IPS-15b (cell line): ENCODE data around the gene B4GALT2.
A peak's percentile ranks its signal among the peaks of the same experiment; 100 is the strongest.

Source experiments
- H3K27me3 ChIP-seq: one replicate; pipeline ENCODE4 v1.6.1; 2013; ENCODE audit warnings: low read length; ENCODE audit not compliant: control insufficient read depth, insufficient read depth
- H3K36me3 ChIP-seq: one replicate; pipeline ENCODE4 v1.6.1; 2013; ENCODE audit warnings: low read length; ENCODE audit not compliant: control insufficient read depth, insufficient read depth
- H3K4me1 ChIP-seq: one replicate; pipeline ENCODE4 v1.6.1; 2013; ENCODE audit warnings: mild to moderate bottlenecking, low read length; ENCODE audit not compliant: control insufficient read depth, insufficient read depth
- H3K4me3 ChIP-seq: one replicate; pipeline ENCODE4 v1.5.1; 2013; ENCODE audit warnings: low read depth, low read length
- H3K9ac ChIP-seq: one replicate; pipeline ENCODE4 v1.6.1; 2013; ENCODE audit warnings: low read depth, mild to moderate bottlenecking, low read length
- H3K9me3 ChIP-seq: one replicate; pipeline ENCODE4 v1.6.1; 2013; ENCODE audit warnings: mild to moderate bottlenecking, low read length; ENCODE audit not compliant: control insufficient read depth, insufficient read depth

B4GALT2 gene

DNA sequence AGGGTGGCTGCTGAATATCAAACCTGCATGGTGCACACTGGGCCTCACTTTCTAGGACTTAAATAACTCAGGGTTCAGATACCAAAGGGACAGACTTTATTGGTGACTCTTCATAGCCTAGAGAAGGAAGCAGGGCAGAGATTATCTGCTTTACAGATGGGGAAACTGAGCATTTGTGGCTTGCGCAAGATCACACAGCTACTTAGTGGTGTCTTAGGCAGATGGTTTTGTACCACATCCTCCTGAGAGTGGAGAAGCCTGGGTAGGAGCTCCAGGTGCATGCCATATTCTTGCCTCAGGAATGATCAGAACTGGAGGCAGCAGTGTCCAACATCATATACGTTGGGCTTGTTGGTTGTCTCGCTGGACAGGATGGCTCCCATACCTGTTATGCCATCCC, 16.0 kb upstream of the B4GALT2 start:
- H3K36me3 ChIP-seq: peaks cover 10% of the 10 kb centered on the region
- H3K4me3 ChIP-seq: no peak overlapping the region
- no peak overlapping the region for H3K9ac ChIP-seq
- no peaks in the 10 kb centered on the region for H3K4me1 ChIP-seq
- H3K27me3 ChIP-seq: no peaks in the 10 kb centered on the region
- H3K9me3 ChIP-seq: no peaks in the 10 kb centered on the region

DNA sequence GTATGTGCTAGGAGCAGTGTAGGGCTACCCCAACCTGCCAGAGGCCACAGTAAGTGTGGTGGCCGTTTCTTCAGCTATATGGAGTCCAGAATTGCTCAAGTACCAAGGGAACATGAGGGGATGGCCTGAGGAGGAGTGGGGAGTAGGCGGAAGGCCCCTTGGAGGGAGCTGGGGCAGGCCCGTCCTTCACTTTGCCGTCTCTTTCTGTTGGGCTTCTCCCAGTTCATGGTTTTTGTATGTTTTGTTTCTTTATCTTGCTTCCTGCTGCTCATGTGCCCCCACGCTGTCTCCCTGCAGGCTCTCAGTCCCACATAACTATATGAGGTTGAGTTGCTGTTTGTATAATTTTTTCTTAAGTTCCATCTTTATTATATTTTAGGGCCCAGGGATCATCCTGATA, 15.1 kb upstream of the B4GALT2 start:
- H3K4me1 ChIP-seq: no peaks in the 10 kb centered on the region
- no peak overlapping the region for H3K9ac ChIP-seq
- no peak overlapping the region for H3K4me3 ChIP-seq
- peaks cover 9% of the 10 kb centered on the region for H3K36me3 ChIP-seq
- no peaks in the 10 kb centered on the region for H3K9me3 ChIP-seq
- no peaks in the 10 kb centered on the region for H3K27me3 ChIP-seq

DNA sequence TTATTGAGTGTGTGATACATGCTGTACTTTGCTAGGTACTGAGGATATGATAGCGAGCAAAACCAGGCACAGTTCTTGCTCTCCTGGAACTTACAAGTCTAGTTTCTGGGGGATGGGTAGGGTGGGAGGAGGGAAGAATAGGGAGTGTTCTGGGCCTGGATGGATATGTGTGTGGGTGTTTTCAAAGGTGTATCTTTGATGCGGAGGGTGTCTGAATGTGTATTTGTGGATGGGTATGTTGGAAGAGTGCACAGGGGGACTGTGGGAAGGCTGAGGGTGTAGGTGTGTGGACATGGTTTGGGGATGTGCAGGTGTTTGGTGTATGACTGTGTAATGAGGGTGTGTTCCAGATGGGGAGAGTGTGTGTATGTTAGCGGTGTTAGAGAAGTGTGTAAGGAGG, 13.7 kb upstream of the B4GALT2 start:
- H3K36me3 ChIP-seq: peaks cover 9% of the 10 kb centered on the region
- no peaks in the 10 kb centered on the region for H3K27me3 ChIP-seq
- H3K9me3 ChIP-seq: no peaks in the 10 kb centered on the region

DNA sequence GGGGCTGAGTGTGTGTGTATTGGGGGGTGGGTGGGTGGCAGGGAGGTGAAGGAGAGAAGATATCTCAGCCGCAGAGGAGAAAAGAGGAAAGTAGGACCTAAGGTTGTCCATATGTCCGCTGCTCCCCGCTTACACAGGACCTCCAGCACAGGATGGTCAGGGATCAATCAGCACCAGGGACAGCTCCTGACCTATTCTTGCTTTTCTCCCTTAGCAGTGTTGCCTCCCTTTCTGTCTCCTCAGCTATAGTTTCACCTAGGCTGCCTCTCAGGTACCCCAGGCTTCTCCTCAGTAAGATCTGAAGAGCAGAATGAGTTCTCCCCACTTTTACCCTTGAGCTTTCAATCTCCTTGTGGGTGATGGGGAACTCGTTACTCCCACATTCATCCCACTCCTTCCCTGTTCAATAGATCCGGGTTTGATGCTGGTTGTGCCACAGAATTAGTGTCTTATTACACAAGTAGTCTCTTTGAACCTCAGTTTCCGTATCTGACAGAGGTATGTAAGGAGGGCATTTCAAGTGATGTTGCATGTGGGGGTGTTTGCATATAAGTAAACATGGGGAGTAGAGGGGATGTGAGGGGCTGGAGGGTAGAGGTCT, 10.6 kb upstream of the B4GALT2 start:
- H3K9ac ChIP-seq: no peak overlapping the region
- no peaks in the 10 kb centered on the region for H3K9me3 ChIP-seq
- no peaks in the 10 kb centered on the region for H3K4me1 ChIP-seq

More for the DNA sequence above, 13.7 kb upstream of the B4GALT2 start:
- H3K9ac ChIP-seq: no peak overlapping the region
- H3K4me3 ChIP-seq: no peak overlapping the region
- H3K4me1 ChIP-seq: no peaks in the 10 kb centered on the region

DNA sequence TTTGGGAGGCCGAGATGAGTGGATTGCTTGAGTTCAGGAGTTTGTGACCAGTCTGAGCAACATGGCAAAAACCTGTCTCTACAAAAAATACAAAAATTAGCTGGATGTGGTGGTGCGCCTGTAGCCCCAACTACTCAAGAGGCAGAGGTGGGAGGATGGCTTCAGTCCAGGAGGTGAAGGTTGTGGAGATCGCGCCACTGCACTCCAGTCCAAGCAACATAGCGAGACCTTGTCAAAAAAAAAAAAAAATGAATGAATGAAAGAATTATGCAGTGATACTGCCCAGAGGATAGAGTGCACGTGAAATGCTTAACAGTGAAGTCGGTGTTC, 9.6 kb upstream of the B4GALT2 start:
- H3K4me1 ChIP-seq: peaks cover 3% of the 10 kb centered on the region
- peak overlapping the region; percentile 48 for H3K4me3 ChIP-seq
- H3K9ac ChIP-seq: no peak overlapping the region
- H3K27me3 ChIP-seq: no peaks in the 10 kb centered on the region
- peaks cover 15% of the 10 kb centered on the region for H3K36me3 ChIP-seq
- H3K9me3 ChIP-seq: no peaks in the 10 kb centered on the region

More for the DNA sequence above, 10.6 kb upstream of the B4GALT2 start:
- H3K4me3 ChIP-seq: no peak overlapping the region
- H3K36me3 ChIP-seq: peaks cover 15% of the 10 kb centered on the region
- H3K27me3 ChIP-seq: no peaks in the 10 kb centered on the region

DNA sequence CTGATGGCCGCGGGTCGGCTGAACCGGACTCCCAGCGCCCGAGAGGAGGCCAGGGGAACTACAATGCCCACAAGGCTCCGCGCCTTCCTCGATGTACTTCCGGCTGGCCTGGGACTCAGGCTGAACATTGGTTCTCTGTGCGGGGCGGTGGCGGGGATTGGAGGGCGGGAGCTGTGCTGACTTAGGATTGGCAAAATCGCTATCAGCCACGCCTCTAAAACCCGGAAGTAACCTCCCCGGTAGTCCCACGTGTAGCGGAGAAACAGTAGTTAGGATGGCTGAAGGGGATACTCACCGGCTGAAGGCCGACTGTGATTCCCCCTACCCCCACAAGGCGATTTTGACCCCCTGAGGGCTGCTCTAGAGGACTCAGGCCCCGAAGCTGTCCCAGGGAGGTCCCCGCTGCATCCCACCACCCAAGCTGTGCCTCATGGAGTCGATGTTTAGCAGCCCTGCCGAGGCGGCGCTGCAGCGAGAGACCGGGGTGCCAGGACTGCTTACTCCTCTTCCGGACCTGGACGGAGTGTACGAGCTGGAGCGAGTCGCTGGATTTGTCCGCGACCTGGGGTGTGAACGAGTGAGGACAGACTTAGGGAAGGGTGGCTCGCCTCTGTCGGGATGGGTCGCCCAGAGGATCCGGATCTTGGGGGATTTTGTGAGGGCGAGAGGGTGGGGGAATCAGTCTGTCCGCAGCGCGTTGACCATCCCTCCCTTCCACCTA, 9.1 kb upstream of the B4GALT2 start, which contains the start of gene DPH2:
DPH2 (plus strand) TSS at position 265 of the 721 bp plus-strand sequence; CDS start at position 431, 166 bp downstream.
- H3K4me3 ChIP-seq: peak within 1 kb of the TSS; percentile 99
- peak within 1 kb of the TSS; percentile 92 for H3K9ac ChIP-seq
- peaks cover 3% of the 10 kb centered on the region for H3K4me1 ChIP-seq
- peaks cover 15% of the 10 kb centered on the region for H3K36me3 ChIP-seq
- H3K27me3 ChIP-seq: no peaks in the 10 kb centered on the region
- H3K9me3 ChIP-seq: no peaks in the 10 kb centered on the region

DNA sequence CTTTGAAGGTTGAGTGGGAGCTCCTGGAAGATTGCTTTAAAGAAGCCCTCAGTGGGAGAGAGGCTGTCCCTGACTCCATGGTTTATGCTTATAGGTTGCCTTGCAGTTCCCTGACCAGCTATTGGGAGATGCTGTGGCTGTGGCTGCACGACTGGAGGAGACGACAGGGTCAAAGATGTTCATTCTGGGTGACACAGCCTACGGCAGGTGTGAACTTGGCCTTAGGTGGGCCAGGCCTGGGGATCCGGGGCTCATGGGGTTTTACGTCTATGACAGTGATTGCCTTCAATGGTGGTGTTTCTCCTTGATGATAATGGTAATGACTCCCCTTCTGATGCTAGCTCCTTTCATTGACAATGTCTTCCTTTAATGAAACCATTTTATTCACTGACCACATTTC, 8.5 kb upstream of the B4GALT2 start:
- Histone ChIP-seq H3K9me3 (no peaks in the 10 kb centered on the region), H3K36me3 (peaks cover 15% of the 10 kb centered on the region), H3K27me3 (no peaks in the 10 kb centered on the region), H3K4me3 (peak overlapping the region; percentile 99), H3K9ac (peak overlapping the region; percentile 92), H3K4me1 (peaks cover 3% of the 10 kb centered on the region)

DNA sequence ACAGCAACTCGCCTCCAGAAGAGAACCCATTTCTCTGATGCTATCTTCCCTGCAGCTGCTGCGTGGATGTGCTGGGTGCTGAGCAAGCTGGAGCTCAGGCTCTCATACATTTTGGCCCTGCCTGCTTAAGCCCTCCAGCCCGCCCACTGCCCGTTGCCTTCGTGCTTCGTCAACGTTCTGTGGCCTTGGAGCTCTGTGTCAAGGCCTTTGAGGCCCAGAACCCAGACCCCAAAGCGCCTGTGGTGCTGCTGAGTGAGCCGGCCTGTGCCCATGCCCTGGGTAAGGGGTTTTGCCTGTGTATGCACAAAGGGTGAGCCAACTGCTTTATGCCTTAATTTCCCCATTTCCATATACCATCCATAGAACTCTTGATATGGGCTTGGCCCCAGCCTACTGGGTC, 8.1 kb upstream of the B4GALT2 start:
- Histone ChIP-seq H3K4me1 (peaks cover 3% of the 10 kb centered on the region), H3K36me3 (peaks cover 15% of the 10 kb centered on the region), H3K4me3 (peak overlapping the region; percentile 99), H3K9me3 (no peaks in the 10 kb centered on the region), H3K9ac (no peak overlapping the region), H3K27me3 (no peaks in the 10 kb centered on the region)

DNA sequence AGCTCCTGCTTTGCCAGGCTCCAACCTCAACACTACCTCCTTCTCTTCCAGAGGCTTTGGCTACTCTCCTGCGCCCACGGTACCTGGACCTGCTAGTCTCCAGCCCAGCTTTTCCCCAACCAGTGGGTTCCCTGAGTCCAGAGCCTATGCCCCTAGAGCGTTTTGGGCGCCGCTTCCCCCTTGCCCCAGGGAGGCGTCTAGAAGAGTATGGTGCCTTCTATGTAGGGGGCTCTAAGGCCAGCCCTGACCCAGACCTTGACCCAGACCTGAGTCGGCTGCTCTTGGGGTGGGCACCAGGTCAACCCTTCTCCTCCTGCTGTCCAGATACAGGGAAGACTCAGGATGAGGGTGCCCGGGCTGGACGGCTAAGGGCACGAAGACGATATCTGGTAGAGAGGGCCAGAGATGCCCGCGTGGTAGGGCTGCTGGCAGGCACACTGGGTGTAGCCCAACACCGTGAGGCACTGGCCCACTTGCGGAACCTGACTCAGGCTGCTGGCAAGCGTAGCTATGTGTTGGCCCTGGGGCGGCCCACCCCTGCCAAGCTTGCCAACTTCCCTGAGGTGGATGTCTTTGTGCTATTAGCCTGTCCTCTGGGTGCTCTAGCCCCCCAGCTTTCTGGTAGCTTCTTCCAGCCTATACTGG, 7.6 kb upstream of the B4GALT2 start:
- Histone ChIP-seq H3K4me1 (peaks cover 3% of the 10 kb centered on the region), H3K9me3 (no peaks in the 10 kb centered on the region), H3K4me3 (no peak overlapping the region), H3K27me3 (no peaks in the 10 kb centered on the region), H3K36me3 (peaks cover 19% of the 10 kb centered on the region), H3K9ac (no peak overlapping the region)

DNA sequence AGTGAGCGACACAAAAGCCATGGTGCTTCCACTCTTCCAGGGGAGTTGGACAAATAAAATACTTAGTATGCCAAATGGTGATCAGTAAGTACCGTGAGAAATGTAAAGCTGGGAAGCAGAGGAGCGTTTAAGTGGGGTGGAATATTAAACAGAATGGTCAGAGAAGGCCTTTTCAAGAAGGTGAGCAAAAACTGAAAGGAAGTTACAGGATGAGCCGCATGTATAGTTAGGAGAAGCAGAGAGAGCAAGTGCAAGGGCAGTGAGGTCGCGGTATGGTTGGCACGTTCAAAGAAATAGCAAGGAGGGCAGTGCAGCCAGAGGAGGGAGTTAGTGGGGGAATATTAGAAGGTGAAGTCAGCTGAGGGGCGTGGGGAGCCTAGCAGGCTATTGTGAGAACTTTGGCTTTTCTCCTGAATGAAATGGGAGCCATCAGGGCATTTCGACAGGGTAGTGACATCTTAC, 5.0 kb upstream of the B4GALT2 start:
- peak overlapping the region; percentile 81 for H3K9ac ChIP-seq
- H3K4me3 ChIP-seq: peak overlapping the region; percentile 92
- H3K27me3 ChIP-seq: no peaks in the 10 kb centered on the region
- H3K4me1 ChIP-seq: peaks cover 3% of the 10 kb centered on the region
- H3K36me3 ChIP-seq: peaks cover 28% of the 10 kb centered on the region
- no peaks in the 10 kb centered on the region for H3K9me3 ChIP-seq

DNA sequence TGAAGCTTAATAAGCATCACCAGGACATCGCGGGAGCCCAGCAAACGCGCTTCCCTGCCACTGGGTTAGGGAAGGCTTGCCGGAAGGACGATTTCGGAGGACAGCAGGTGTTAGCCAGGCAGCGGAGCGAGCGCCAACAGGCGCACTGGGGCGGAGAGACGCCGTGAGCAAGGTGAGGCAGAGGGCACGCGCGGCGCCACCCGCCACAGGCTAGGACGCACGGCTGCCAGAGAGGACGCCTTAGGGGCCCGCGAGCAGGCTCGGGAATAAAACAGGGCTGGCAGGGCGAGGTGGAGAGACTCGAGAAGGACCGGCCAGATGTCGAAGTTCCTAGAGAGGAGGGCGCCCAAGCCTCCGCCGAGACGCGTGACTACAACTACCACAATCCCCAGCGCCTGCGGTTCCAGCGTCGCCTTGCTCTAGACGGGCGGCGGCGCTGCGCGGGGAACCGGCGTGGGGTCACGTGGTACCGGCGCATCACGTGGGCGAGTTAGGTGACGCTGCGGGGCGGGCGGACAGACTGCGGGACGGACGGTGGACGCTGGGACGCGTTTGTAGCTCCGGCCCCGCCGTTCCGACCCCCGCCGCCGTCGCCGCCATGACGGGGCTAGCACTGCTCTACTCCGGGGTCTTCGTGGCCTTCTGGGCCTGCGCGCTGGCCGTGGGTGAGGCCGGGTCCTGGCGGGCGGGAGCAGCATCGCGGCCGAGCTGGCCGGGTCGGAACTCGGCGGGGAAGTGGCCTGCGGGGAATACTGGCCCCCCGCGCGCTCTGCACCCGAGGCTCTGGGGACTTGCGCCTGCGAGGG, 4.4 kb upstream of the B4GALT2 start, which contains the start of gene ATP6V0B:
ATP6V0B (plus strand) TSS at position 518 of the 806 bp plus-strand sequence; CDS start at position 599, 81 bp downstream.
- no peaks in the 10 kb centered on the region for H3K9me3 ChIP-seq
- peak within 1 kb of the TSS; percentile 92 for H3K4me3 ChIP-seq
- peaks cover 3% of the 10 kb centered on the region for H3K4me1 ChIP-seq
- no peaks in the 10 kb centered on the region for H3K27me3 ChIP-seq
- peaks cover 28% of the 10 kb centered on the region for H3K36me3 ChIP-seq
- peak within 1 kb of the TSS; percentile 81 for H3K9ac ChIP-seq
